Right ventricle myocardium inferior (tissue), 1 donor: Measurements from ENCODE around the gene SHISA6. TPM values are rescaled to one million over a fixed set of nuclear protein-coding genes. Genes with fewer than 3 reads are reported as not detected.
A peak's percentile ranks its signal among the peaks of the same experiment; 100 is the strongest.

ENCODE experiments used
- ATAC-seq: fragments of 200-7000 bp; cut with Tn5 transposase; one replicate; pipeline ENCODE4 v1.9.1; 2020; ENCODE audit warnings: mild to moderate bottlenecking, moderate library complexity
- DNase-seq: peaks from one replicate; pipeline ENCODE4 v3.0.0; 2021; ENCODE audit errors: missing footprints
- intact Hi-C: fragments of 100-400 bp; cut with DNase I; formaldehyde crosslinking; loops from one replicate; pipeline ENCODE4 v1.11.0; 2022
- total RNA-seq: library from RNA; stranded (reverse); fragmentation: NEBNext Ultra II Directional; extraction: Animal tissue kit (Norgen Biotek cat#: 25700); gene quantifications from one replicate; pipeline ENCODE4 v1.2.1, GENCODE V29; 2021
- donor health status: DM: no; HTN: yes; CAD: no; lungs with severe emphysema.

The SHISA6 gene
- total RNA-seq, 1 donor from 2014 or later: 0.46 TPM

DNA sequence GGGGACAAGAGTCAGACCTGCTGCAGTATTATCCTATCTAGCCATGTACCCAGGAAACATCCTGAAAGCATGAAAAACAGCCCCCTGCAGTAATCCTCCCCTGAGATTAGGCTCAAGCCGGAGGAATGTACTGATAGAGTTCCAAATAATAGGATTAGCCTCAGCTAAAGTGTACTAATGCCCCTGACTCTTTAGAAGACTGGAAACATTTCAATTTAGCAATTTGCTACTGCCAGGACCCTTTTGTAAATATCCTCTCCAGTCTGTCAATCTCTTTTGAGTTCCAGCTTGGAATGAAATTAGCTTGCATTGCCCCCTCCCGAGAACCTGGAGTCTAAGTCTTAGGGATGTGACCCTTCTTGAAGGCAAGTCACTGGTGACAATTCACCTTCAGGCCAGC lies 246.5 kb downstream of the SHISA6 start:
- DNase-seq: no peak
- intact Hi-C loops: no loop called here
- no peak for ATAC-seq

DNA sequence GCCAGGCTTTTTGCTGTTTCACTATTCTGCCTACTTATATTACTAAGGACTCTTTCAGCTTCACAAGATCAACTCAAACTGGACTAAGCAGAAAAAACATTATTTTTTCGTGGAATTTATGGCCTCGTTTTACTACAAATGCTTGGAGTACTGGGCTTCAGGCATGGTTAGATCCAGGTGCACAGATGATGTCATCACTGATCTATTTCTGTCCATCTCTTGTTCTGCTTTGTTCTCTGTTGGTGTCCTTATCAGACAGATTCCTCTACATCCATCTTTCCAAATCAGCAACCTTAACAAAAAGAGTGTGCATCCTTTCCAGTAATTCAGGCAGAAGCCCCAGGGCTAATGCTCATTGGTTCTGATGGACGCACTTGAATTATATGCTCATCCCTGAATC lies 247.4 kb downstream of the SHISA6 start:
- DNase-seq: no peak
- no peak for ATAC-seq
- intact Hi-C loops: no loop called here

DNA sequence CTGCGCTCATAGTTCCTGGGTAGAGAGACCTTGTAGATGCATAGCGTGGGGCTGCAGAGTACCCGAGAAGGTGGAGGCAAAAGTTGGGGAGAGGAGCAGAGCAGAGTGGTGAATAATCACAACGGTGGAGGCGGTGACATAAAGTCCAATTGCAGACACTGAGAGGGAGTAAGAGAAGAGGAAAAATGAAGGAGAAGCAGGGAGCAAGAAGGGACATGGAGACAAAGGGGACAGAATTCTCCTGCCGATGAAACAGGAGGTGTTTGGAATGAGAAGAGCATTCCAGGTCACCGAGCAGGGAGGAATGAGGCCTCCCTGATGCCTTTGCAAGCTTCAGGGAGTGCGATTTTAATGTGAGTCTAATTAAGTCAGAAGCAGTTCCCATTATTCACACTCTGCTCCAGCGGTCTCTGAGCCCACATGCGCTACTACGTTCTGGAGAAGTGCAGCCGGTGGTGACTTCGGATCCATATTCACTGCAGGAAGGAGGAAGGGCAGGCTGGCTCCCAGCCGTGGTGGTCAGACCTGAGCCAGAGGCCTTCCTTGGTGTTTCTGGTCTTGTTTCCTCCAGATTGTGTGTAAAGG lies 249.2 kb downstream of the SHISA6 start:
- ATAC-seq (no peak), DNase-seq (no peak)
- intact Hi-C loops: no loop called here

DNA sequence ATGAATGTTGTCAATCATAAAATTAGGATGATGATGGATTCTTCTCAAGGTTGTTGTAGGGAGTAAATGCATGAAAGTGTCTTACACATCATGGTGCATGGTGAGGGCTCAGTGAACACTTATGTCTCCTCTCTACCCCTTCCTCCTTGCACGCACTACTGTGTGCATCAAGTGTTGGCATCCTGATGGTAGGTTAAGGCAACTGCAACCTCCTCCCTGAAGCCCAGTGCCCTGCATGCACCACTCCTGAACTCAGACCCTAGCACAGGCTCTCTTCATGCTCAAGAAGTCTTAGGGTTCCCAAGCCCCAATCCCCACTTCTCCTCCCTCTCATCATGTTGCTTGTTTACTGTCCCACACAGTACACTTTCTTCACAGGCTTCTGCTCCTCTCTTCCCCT lies 251.5 kb downstream of the SHISA6 start:
- intact Hi-C loops: no loop called here
- no peak for ATAC-seq
- DNase-seq: no peak

DNA sequence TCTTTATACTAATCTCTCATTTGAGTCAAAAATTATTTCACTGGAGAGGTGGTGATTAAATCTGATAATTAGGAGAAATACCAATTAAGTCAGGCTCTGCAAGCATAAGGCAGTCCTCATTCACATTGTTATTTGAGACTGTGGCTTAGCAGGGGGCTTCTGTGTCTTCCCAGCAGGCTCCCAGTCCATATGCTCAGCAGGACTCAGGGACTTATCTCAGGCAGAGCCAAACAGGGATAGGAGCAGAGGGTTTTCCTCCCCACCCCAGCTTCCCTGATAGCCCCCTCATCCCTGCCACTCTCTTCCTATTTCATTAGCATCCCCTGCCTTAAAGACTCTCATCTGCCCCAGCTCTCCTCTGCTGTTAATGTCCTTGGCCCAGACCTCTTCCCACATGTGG lies 252.9 kb downstream of the SHISA6 start:
- intact Hi-C loops: no loop called here
- no peak for ATAC-seq
- DNase-seq: no peak

DNA sequence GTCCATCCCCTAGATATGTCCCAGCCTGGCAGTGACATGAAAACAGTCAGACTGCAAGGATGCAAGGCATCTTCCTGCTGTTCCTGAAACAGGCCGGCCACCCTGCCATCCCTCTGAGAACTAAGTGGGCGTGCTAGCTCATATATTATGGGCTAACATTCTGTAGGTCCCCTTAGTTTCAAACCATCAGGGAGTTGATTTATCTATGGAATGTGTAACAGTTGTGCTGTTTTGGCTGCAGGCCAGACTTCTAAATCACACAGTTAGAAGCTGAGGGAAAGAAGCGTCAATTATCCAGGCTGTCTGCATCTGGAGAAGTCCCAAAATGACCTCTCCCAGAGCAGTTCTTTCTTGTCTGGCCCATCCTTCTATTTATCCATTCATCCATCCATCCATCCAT lies 254.6 kb downstream of the SHISA6 start:
- ATAC-seq: no peak
- DNase-seq: peak; percentile 27
- intact Hi-C loops: no loop called here

DNA sequence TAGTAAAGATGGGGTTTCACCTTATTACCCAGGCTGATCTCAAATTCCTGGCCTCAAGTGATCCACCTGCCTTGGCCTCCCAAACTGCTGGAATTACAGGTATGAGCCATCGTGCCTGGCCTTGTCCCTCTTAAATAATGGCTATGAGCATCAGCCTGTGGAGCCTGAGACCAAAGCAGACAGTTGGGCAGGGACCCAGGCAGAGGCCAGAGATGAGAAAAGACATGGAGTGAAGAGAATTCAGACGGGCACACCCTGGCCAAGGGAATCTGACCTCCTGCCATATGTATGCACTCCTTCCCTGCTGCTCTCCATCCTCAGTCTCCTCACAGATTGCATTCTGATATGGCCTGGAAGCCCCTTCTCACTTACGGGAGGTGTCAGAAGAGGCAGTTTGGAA lies 258.9 kb downstream of the SHISA6 start:
- DNase-seq (no peak), ATAC-seq (no peak)
- intact Hi-C loops: no loop called here

DNA sequence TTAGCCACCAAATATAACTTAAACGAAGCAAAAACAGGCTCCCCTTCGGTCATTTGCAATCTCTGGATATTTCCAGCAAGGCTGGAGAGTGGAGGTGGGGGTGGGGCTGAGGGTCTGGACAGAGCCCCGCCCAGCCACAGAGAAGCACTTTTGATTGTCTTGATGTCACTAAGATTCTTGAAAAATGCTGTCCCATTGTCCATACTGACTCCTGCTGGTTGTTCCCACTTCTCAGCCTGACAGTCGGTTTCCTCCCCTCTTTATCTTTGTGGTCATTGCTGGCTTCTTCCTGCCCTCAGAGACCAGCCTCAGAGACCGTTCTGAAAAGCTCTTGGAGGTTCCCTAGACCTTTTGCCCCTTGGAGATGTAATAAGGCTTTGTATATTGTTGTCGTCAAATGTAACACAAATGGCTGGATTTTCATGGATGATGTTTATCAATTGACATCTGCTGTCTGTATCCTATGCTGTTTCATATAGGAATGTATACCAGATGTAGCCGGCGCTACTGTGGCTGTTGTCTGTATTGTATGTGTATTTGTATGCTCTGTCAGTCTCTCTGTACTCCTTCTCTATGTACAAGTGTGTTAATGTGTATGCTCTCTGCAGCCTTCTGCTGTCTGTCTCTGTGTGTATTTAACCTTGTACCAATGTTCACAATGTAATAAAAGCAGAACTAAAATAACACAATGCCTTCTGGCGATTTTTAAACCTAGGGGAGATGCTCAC lies 262.5 kb downstream of the SHISA6 start:
- intact Hi-C loops: no loop called here
- no peak for ATAC-seq

DNA sequence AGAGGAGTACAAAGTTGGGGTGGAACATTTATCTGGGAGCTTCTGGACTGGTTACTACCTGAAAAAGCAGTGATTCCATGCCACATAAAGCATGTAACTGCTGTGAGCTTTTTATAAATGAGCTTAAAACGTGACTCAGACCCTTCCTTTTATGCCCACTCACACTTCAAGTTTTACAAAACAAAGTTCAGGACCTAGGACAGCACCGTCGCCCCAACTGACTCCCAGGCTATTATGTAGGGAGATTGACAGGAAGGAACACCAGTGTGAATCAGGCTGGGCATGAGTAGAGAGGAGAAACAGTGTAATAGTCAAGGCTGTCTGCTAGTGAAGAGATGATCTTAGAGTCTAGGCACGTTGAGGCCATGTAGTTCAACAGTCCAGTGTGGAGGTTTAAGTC lies 265.6 kb downstream of the SHISA6 start:
- ATAC-seq: no peak
- intact Hi-C loops: no loop called here

More for the DNA sequence above, 262.5 kb downstream of the SHISA6 start:
- no peak for DNase-seq

DNA sequence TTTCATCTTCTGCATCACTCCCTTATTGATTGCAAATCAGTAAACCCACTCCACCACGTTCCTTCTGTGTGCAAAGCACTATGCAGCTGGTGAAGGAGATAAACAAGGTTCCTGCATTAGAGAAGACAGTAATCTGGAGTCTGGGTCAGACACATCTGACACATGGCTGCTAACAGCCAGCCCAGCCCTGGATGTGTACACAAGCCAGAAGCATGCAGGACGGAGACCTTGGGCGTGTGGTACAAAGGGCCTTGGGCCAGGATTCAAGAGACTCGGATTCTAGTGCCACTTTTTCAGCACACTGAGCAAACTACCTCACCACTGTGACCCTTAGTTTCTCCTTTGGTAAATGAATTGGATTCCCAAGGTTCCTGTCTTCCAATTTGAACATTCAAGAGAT lies 270.7 kb downstream of the SHISA6 start:
- intact Hi-C loops: no loop called here
- ATAC-seq (no peak), DNase-seq (no peak)

More for the DNA sequence above, 265.6 kb downstream of the SHISA6 start:
- DNase-seq: no peak

DNA sequence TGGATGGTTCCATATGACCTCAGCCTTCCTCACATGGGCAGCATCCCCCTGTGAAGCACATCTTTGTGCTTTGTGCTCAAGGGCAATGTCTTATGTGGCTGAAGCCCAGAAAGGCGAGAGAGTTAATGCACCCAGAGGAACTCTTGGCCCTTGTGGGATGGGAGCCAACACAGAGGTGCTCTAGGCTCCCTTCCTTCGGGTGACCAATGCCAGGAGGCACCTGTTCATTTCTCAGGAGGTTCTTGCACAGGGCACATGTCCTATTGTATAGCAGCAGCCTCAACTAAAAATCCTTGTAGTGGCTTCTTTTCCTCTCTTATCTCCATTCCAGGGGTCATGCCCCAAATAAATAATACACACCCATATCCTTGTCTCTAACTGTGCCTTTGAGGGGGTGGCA lies 273.6 kb downstream of the SHISA6 start:
- DNase-seq (no peak), ATAC-seq (no peak)
- intact Hi-C loops: no loop called here

DNA sequence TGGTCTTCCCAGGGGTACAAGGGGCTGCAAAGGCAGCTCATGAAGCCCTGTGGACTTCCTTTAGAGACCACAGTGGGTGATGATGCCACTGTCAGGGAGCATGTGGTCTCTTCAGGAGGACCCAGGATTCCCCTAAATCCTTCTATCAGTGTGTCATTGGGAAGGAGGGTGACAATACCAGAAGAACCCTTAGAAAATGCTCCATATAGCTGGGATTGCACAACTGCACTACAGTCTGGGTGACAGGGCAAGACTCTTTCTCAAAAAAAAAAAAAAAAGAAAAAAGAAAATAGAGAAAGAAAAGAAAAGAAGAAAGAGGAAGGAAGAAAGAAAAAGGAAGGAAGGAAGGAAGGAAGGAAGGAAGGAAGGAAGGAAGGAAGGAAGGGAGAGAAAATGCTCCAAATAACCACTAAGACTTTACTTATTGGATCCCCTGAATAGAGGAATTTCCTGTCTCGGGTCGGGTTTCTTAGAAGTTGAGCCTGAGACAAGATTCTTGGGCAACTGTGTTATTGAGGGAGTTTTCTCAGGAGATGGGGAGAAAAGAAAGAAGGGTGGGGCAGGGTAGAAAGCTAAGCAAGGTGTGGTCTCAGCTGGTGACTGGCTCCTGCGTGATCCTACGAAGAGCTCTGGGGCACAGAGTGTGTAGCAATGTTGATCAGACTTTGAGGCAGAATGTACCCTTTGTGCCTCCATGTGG lies 274.1 kb downstream of the SHISA6 start:
- DNase-seq (no peak), ATAC-seq (no peak)
- intact Hi-C loops: no loop called here

DNA sequence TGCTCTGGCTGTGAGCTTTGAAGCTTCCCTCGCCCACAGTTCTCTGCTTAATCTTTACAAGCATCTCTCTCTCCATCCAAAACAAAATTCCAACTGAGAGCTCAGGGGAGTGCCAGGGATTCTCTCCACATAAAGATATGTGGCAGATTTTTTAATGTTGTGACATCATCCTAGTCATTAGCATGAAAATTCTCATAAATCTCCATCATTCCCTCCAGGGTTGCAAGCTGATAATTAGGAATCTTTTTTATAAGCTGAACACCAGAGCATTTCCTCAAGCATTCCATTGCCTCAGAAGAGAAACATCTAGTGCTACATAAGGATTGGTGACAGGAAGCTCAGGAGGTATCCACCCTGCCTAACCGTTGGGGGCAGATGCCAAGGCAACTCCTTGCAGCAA lies 274.9 kb downstream of the SHISA6 start:
- no peak for DNase-seq

DNA sequence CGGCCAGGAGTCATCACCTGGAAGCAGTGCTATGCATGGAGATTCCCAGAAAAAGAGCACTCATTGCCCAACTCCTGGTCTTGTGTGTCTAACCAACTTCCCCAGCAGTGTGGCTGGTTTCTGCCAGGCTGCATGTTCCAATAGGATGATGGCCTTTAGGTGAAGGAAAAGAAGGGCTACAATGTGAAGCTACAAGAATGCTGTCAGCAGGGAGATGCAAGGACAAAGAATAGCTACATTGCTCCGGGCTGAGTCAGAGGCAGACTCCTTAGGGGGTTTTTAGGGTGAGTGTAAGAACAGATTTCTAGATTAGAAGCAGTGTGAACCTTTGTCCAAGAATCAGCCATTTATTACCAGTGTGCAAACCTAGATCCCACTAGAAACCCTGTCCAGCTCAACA lies 294.2 kb downstream of the SHISA6 start:
- ATAC-seq: no peak
- intact Hi-C loops: no loop called here

More for the DNA sequence above, 274.9 kb downstream of the SHISA6 start:
- no peak for ATAC-seq
- intact Hi-C loops: no loop called here

DNA sequence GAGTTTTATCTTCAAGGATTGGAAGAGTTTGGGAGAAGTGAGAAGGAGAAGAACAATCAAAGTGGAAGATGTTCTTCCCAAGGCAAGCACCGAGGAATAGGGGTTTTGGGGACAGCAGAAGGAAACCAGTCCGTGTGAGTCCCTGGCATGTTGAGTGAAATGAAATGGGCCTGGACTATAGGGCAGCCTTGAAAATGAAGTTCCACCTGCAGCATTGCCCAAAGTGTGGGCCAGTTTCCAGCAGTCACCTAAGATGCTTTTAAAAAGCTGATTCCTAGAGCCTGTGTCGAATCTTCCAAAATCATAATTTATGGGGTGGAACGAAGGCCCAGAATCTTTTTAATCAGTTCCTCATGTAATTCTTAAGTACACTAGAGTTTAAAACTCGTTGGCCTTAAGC lies 297.4 kb downstream of the SHISA6 start:
- intact Hi-C loops: no loop called here
- ATAC-seq (no peak), DNase-seq (no peak)

More for the DNA sequence above, 294.2 kb downstream of the SHISA6 start:
- no peak for DNase-seq

DNA sequence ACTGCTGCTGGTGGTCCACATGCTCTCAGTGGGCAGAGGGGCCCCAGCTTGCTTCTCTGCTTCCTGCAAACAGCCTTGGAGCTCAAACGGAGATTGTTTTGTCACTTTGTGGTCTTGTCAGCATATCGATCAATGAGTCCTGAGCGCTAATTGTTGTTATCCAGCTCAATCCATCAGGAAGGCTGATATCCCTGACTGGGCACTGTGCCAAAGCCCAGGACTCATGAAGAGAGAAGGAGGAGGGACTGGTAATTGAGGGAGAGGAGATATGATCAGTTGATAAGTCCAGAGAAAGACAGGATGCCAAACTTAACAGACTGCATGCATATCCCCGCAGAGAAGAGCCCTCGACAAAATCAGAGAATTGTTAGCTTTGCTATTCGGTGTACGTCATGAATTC lies 298.6 kb downstream of the SHISA6 start:
- DNase-seq (no peak), ATAC-seq (no peak)
- intact Hi-C loops: no loop called here

DNA sequence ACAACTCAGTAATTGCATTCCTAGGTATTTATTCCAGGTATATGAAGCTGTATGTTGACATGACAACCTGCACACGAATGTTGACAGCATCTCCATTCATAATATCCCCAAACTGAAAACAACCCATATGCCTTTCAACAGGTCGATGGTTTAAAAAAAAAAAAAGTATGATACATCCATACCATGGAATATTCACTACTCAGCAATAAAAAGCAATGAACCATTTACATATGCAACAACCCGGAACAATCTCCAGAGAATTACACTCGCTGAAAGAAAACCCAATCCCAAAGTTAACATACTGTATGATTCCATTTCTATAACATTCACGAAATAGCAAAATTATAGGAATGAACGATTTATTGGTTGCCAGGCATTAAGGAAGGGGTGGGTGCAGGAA lies 304.0 kb downstream of the SHISA6 start:
- intact Hi-C loops: no loop called here
- no peak for DNase-seq

DNA sequence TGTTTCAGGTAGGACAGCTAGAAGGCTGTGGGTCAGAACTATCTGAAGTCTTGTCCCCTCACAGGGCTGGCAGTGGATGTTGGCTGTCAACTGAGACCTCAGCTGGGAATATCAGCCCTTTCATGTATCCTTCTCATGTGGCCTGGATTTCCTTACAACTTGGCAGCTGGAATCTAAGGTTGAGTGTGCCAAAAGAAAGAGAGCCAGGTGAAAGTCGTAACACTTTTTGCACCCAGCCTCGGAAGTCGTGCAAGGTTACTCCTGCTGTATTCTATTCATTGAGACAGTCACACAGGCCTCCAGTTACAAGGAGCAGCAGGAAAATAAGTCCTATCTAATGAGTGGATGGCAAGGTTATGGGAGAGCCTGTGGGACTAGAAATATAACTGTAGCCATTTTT lies 304.7 kb downstream of the SHISA6 start:
- no peak for ATAC-seq
- DNase-seq: no peak
- intact Hi-C loops: no loop called here

More for the DNA sequence above, 304.0 kb downstream of the SHISA6 start:
- no peak for ATAC-seq

DNA sequence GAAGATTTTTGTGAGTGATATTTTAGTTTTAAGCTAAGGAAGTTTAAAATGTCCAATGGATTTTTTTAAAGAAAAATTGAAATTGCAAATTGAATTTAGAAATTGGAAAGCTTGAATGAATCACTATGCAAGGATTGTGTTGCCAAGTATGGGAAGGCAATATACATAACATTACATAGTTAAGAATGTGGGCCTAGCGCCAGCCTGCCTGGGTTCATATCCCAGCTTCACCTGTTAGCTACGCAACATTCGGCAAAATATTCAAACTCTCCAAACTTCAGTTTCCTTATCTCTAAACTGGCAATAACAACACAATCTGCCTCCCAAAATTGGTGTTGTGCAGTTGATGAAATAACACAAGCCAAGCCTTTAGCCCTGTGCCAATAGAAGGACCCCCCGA lies 306.8 kb downstream of the SHISA6 start:
- no peak for DNase-seq
- intact Hi-C loops: no loop called here
- no peak for ATAC-seq

DNA sequence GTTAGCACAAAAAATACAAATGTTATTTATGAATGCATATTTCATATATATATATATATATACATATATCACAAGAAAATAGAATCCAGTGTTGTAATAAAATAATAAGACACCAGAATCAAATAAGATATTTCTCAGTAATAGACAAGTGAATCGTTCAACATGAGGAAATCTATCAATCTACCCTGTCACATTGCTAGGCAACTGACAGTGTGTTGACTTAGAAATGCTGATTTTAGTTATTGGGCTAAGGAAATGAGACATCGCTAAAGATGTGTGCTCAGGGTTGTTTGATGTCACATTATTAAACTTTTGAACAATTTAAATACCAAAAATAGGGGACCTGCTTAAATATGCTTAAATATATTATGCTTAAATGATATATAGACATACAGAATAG lies 307.4 kb downstream of the SHISA6 start:
- no peak for ATAC-seq
- intact Hi-C loops: no loop called here
- DNase-seq: no peak
